ENCODE data around the gene TRAPPC2.

Gene TRAPPC2

GRCh38 chrX:13750812-13751211 is 16.4 kb upstream of the TRAPPC2 start:
- no peak for DNase-seq (ENCODE audit: low read depth)
- H3K4me3 ChIP-seq (ENCODE audit: control insufficient read depth, low read depth, low read length): no peak overlapping the region
- no peak for TF ChIP-seq CTCF (IDR thresholded peaks at IDR 0.05; ENCODE audit: control insufficient read depth, insufficient read depth, low read depth, low read length, missing control alignments)

GRCh38 chrX:13750204-13750603 is 15.8 kb upstream of the TRAPPC2 start:
- H3K4me3 ChIP-seq (ENCODE audit: control insufficient read depth, low read depth, low read length): no peak overlapping the region
- no peak for DNase-seq (ENCODE audit: low read depth)
- peak; percentile 65 for TF ChIP-seq CTCF (IDR thresholded peaks at IDR 0.05; ENCODE audit: control insufficient read depth, insufficient read depth, low read depth, low read length, missing control alignments)

- H3K4me3 ChIP-seq (ENCODE audit: control insufficient read depth, low read depth, low read length): no peak overlapping the region
- TF ChIP-seq CTCF (IDR thresholded peaks at IDR 0.05; ENCODE audit: control insufficient read depth, insufficient read depth, low read depth, low read length, missing control alignments): no peak
- DNase-seq (ENCODE audit: low read depth): no peak
Measured at GRCh38 chrX:13748486-13748885, 14.1 kb upstream of the TRAPPC2 start.

- peak; percentile 74 for TF ChIP-seq CTCF (IDR thresholded peaks at IDR 0.05; ENCODE audit: control insufficient read depth, insufficient read depth, low read depth, low read length, missing control alignments)
- H3K4me3 ChIP-seq (ENCODE audit: control insufficient read depth, low read depth, low read length): no peak overlapping the region
- peak; percentile 34 for DNase-seq (ENCODE audit: low read depth)
Measured at GRCh38 chrX:13747836-13748235, 13.4 kb upstream of the TRAPPC2 start.

- no peak overlapping the region for H3K4me3 ChIP-seq (ENCODE audit: control insufficient read depth, low read depth, low read length)
Measured at GRCh38 chrX:13742397-13743176, 8.2 kb upstream of the TRAPPC2 start.

GRCh38 chrX:13741695-13742094 is 7.3 kb upstream of the TRAPPC2 start:
- no peak overlapping the region for H3K4me3 ChIP-seq (ENCODE audit: control insufficient read depth, low read depth, low read length)
- no peak for DNase-seq (ENCODE audit: low read depth)
- no peak for TF ChIP-seq CTCF (IDR thresholded peaks at IDR 0.05; ENCODE audit: control insufficient read depth, insufficient read depth, low read depth, low read length, missing control alignments)

More at GRCh38 chrX:13742397-13743176, 8.2 kb upstream of the TRAPPC2 start:
- DNase-seq (ENCODE audit: low read depth): no peak
- TF ChIP-seq CTCF (IDR thresholded peaks at IDR 0.05; ENCODE audit: control insufficient read depth, insufficient read depth, low read depth, low read length, missing control alignments): no peak
